HG03432 (cell line): ENCODE results near the gene ABLIM1.

Source experiments
- ATAC-seq: cut with Tn5 transposase; IDR thresholded peaks from one replicate; pipeline ENCODE4 v1.9.1; 2021; ENCODE audit warnings: mild to moderate bottlenecking, moderate library complexity; ENCODE audit not compliant: unreplicated experiment

The ABLIM1 gene

DNA sequence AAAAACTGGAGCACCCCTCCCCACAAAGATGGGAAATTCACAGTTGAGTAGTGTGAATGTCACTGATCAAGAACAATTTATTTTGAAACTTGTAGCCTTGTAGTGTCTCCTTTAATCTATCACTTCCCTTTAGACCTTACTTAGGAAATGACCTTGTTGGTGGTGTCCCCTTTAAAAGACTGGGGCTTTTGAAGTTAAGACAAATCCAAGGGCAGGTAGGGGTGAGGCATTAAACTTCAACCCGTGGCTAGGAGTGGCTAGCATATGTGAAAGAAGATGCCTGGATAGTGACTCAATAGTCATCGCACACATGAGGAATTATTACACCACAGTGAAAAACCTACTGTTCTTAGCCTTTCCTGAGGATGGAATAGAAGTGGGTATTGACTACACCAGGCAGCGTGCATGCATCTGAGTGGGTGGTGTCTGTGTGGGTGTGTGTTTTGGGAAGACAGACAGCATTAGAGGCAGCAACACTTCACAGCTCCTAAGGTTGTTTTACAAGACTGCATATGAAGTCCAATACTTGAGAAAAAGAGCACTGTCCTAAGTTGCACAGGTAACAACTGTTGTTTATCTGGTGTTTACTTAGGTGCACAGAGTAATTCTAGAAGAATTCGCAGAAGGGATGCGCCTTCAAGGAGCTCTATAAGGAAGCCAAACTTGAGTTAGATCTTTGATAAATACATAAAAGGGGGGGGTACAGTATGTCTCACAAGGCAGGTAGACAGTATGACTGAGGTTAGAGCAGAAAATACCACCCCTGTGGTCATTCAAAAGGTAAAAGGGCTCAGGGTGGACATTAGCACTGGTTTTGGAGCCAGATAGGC is 32.9 kb downstream of the ABLIM1 start:
- no peak for ATAC-seq

- ATAC-seq: no peak
These were observed 33.7 kb downstream of the ABLIM1 start for GRCh38 chr10:114624422-114624821.

GRCh38 chr10:114623661-114624294 is 34.3 kb downstream of the ABLIM1 start:
- ATAC-seq: peak; percentile 53

GRCh38 chr10:114623155-114623554 is 34.9 kb downstream of the ABLIM1 start:
- ATAC-seq: no peak

DNA sequence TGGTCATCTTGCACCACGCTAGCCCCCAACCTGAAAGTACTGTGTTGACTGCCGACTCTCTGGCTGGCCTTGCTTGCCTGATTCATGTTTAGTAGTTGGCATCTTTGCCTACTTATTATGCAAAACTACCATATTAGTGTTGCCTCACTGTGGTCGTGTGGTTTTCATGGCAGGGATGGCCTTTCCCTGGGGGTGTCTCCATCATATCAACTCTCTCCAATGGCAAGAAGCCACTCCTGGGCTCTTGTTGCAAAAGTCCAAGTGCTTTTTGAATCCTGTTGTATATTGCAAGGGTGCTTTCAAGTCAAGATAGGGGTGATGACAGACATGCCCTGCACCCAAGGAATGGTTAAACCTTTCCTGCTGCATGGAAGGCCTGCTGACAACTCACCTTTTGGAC is 39.4 kb downstream of the ABLIM1 start:
- no peak for ATAC-seq

DNA sequence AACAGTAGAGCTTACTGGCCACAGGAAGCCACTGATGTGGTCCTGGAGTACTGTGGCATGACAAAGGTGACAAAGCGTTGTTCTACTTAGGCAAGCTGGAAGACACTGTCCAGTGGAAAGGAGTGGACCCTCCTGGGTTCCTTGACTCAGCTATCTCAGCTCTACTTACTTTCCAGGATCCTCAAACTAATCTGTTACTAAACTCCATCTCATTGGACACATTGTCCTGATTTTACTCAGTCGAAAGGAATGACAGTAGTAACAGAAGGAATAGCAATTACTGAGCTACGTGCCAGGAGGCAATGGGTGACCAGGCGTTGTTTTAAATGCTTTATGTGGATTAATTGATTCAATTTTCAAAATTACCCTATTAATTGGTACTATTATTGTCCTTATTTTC is 41.6 kb downstream of the ABLIM1 start:
- no peak for ATAC-seq

DNA sequence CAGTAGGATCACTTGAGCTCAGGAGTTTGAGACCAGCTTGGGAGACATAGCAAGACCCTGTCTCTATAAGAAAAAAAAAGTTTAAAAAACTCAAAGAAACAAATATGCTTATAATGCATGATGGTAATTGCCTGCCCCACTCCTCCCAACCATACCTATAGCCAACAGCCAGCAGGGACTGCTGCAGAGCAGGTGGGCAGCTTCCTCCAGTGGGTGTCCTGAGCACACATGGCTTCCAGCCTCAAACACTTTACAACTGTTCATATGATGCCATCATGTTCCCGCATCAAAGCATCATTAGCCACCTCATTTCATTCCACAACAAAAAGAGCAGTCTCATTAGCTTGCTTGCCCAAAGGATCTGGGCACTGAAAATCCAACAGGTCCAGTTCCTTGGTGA is 42.0 kb downstream of the ABLIM1 start:
- no peak for ATAC-seq

DNA sequence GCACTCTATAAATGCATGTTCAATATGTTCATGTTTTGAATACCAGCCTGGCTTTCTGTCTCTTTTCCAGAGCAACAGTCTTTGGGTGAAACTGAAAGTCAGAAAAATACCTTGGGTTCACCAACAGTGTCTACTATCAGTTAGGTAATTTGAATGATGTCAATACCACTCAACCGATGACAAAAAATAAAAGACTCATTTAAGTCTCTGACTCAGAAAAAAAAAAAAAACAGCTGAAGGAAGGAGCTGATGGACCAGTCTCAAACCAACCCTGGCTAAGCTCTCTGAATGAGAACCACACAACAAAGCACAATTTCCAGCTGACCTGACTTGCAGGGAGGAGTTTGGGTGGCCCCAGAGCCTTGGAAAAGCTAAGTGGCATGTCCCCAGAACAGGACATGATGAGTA is 42.5 kb downstream of the ABLIM1 start:
- ATAC-seq: peak; percentile 92

GRCh38 chr10:114613237-114613979 is 44.7 kb downstream of the ABLIM1 start:
- no peak for ATAC-seq

DNA sequence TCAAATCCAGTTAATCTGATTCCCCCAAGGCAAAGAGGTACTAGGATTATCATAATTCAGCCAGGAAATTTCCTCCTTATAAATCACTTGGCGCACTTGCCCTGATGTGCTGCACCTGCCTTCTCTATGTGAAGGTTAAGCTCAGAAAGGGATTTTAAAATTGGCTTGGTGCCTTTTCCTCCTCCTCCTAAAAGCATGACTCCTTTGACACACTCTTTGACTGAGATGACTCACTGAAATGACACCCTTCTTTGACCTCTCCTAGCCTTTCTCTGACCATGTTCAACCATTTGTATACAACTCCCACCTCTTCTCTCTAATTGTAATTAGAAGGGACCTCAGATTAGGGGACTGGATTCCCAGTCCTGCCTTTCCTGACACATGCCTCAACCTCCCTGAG is 46.5 kb downstream of the ABLIM1 start:
- ATAC-seq: no peak

DNA sequence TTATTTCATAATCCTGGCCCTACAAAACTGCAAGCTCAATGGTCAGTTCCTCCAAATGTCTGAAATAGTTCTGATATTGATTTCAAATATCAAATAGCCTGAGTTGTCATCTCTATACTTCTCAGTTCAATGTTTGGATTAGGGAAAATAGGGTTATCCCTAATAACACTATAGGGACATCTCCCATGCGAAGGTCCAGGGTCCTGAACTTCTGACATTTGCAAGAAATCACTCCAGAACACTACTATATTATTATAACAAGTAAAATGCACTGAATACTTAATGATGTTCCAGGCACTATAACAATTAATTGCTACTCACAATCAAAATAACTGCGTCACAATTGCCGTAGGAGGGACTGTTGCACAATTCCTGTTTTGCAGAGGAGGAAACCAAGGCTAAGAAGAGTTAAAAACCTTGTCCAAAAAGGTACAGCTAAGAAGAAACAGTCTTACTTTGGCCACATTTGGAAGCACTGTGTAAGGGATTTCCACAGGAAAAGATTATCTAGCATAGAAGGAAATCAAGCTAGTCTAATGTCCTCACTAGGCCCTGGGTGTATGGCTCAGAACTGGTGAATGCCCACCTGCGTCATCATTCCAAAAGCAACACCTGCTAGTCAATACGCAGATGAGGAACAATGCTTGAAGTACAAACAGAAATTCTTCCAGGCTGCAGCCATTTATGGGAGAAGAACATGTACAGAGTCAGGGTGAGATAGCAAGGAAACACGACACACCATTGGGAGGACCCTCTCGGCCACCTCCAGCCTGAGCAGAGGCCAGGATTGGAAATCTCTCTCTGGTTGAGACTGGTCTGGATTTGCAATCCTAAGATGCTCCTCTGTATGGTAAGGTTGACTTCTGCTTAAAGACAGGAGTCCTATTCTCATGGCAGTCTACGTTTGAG is 48.3 kb downstream of the ABLIM1 start:
- ATAC-seq: no peak

DNA sequence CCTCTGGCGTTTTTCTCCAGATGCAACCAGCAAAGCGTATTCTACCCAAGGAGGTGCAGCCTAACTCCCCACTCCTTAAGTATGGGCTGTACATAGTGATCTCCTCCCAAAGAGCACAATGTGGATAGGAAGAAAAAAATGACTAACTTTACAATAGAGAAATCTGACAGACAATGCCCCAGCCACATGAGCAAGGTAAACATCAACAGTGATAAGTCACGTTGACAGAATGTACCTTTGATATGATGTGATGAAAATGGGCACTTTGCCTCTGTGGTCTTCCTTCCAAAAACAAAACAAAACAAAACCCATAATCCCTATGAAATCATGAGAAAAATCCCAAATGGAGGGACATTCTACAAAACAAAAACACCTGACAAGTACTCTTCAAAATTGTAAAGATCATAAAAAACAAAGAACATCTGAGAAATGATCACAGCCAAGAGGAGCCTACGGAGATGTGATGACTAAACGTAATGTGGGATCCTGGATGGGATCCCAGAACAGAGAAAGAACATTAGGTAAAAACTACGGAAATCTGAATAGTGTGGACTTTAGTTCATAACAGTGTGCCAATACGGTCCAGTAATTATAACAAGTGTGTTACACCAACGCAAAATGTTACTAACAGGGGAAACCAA is 50.6 kb downstream of the ABLIM1 start:
- ATAC-seq: no peak

DNA sequence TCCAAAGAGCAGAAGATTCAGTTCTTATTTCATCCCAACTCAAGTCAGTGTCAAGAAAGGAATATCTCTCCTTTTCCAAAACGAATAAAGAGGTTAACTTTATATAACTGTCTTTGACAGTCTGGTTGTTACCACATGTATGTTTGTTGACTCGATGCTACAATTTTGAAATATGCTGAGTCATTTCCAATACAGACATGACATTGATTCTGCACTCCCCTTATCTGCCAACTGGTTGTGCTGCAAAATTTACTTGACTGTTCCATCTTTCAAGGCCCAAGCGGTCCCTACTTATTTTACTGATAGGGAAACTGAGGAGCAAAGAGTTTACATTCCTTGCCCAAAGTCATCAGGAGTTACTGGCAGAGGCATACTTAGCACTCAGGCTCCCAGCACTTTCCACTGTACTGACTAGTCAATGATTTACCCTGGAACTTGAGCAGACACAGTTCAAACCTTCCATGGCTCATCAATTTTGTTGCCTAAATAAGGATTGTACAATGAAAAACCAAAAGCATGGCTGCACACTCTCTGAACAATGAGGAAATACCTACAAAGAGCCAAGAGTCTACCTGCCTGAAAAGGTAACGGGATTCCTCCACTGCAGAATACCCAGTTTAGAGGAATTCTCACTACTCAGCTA is 52.8 kb downstream of the ABLIM1 start:
- no peak for ATAC-seq

DNA sequence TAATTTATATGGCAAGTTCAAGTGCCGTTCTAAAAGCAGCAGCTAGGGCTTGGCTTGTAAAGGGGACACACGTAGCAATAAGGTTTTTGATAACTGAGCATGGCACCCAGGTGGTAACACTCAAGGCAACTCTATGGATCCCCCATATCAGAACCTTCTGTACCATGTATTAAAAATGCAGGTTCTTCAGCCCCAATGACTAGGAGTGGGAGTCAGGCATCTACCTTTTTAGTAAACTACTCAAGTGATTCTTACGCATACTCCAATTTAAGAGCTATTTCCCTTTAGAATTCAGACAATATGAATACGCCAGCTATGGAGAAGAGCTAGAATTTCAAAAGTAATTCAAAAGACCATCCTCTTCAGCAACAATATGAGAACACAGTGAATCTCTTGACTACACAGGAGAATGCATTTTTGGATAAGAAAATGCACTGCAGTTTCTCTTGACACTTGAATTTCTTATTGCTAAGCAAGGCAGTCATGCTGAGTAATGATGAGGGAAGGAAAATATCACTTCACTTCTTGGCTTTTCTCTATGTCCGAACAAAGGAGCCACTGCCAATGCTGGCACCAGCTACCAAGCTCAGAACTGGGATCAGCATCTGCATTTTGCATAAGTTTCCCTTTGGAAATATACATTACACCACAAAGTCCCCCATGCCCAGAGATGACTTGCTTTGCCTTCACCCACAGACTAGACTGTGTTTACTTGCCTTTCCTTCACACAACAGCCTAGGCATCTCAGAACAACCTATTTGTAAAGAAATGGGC is 53.5 kb downstream of the ABLIM1 start:
- ATAC-seq: peak; percentile 7

DNA sequence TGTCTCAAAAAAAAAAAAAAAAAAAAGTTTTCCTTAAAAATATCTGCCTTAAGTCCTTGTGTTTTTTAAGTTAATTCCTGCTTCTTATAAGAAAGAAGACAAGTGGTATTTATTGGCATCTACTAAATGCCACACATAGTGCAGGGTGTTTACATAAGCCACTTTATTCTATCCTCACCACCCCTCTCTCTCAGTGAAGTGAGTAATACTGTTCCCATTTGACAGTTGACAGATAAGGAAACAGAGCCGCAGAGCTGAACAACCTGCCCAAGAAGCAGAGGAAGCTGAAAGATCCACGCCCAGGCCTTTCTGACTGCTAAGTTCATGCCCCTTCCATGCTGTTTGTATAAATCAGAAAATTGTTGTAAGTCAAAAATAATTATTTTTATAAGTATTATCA is 54.1 kb downstream of the ABLIM1 start:
- ATAC-seq: peak; percentile 75

- ATAC-seq: no peak
These were observed 54.8 kb downstream of the ABLIM1 start for GRCh38 chr10:114603303-114603702.

- ATAC-seq: no peak
These were observed 58.0 kb downstream of the ABLIM1 start for GRCh38 chr10:114600057-114600456.

- no peak for ATAC-seq
These were observed 61.3 kb downstream of the ABLIM1 start for GRCh38 chr10:114596793-114597192.
